HG03558 (cell line): ENCODE data around the gene DEGS2.

ENCODE experiments used
- ATAC-seq: cut with Tn5 transposase; IDR thresholded peaks from one replicate; pipeline ENCODE4 v1.9.1; 2021; ENCODE audit warnings: moderate number of reproducible peaks; ENCODE audit not compliant: unreplicated experiment; ENCODE audit errors: extremely low read depth

The DEGS2 gene

GRCh38 chr14:100137173-100137572 lies 22.3 kb downstream of the DEGS2 start:
- ATAC-seq, result no peak

GRCh38 chr14:100135784-100136183 lies 23.7 kb downstream of the DEGS2 start:
- ATAC-seq, result no peak

DNA sequence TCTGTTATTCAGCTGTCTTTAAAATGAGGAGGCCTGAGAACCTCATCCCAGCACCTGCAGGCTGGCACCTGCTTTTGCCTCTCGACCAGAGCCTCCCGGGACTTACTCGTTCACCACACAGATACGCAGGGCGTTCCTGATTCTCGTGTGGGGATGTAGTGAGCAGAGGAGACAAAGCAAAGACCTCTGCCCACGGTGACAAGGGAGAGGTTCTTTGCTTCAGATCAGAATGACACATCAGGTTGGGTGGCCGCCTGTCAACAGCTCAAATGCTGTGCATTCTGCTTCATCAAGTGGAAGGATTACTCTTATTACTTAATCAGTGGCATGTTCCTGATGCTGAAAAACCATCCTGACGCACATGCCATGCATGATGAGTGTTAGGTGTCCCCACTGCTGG lies 24.4 kb downstream of the DEGS2 start:
- ATAC-seq, result no peak

GRCh38 chr14:100134586-100134985 lies 24.9 kb downstream of the DEGS2 start:
- no peak for ATAC-seq

GRCh38 chr14:100132903-100133510 lies 26.4 kb downstream of the DEGS2 start:
- ATAC-seq, result no peak

- ATAC-seq, result no peak
Observed at GRCh38 chr14:100132161-100132902, 27.1 kb downstream of the DEGS2 start.

GRCh38 chr14:100131181-100131580 lies 28.3 kb downstream of the DEGS2 start:
- ATAC-seq, result no peak

GRCh38 chr14:100130521-100130920 lies 28.9 kb downstream of the DEGS2 start:
- ATAC-seq, result no peak

- no peak for ATAC-seq
Observed at GRCh38 chr14:100129161-100129589, 30.3 kb downstream of the DEGS2 start.

- no peak for ATAC-seq
Observed at GRCh38 chr14:100128688-100129087, 30.8 kb downstream of the DEGS2 start.

DNA sequence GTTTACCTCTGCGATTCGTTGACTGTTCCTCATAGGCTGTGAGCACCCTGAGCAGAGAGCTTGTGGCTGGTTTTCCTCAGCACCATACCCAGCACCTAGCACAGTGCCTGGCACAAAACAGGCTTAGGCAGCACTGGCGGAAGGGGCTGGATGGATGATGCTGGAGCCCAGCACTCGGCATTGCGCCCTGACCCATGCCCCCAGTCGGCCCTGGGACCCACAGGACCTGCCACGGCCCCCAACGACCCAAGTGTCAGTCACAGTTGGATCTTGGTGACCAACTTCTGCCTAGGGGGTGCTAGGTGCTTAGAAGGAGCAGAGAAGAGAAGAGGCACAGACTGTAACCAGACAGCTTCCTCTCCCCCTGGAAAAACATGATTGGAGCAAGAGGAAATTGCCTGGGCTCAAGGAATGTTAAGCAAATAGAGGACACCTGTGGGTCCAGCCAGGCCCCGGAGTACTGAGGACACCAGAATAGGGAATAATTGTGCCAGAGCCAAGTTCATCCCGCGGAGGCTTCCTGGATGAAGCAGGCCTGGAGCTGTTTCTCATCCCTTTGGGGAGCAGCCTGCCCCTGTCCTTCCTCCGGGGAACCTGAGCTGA lies 31.5 kb downstream of the DEGS2 start:
- ATAC-seq, result no peak

DNA sequence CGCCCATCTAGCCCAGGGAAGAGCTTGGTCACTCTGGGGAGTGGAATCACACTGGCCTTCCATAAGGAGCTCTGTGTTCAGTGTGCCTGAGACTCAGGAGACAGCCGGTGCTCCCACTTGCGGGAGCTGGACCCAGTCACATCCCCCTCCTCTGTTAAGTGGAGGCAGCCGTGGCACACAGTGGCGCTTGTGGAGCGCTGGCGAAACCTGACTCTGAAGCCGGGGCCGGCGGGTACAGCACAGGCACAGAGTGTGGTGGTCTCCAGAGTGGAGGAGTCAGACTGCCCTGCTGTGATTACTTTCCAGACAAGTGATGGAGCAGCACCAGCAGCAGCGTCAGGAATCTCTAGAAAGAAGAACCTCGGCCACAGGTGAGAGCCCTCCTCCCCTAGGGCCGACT lies 33.0 kb downstream of the DEGS2 start:
- ATAC-seq, result no peak

- no peak for ATAC-seq
Observed at GRCh38 chr14:100124551-100125088, 34.8 kb downstream of the DEGS2 start.

DNA sequence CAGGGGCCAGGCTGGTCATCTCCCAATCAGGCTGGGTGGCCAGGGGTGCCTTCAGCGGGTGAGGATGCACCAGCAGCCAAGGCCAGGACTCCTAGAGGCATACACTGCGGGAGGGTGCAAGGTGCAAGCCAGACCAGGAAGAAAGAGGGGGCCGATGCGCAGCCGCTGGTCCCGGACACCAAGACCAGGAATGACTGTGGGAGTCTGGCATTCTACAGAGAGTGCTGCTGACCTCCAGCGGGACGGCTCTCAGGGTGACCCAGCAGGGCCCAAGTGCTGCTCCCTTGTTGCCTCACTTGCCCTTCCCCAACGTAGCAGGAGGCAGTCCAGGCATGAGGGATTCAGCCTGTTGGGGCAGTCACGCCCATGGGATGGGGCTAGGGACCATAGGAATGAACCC lies 35.8 kb downstream of the DEGS2 start:
- ATAC-seq, result no peak

GRCh38 chr14:100122481-100123223 lies 36.8 kb downstream of the DEGS2 start:
- ATAC-seq, result no peak

GRCh38 chr14:100121643-100122480 lies 37.6 kb downstream of the DEGS2 start:
- ATAC-seq, result no peak

GRCh38 chr14:100120522-100121269 lies 38.7 kb downstream of the DEGS2 start:
- ATAC-seq, result no peak

DNA sequence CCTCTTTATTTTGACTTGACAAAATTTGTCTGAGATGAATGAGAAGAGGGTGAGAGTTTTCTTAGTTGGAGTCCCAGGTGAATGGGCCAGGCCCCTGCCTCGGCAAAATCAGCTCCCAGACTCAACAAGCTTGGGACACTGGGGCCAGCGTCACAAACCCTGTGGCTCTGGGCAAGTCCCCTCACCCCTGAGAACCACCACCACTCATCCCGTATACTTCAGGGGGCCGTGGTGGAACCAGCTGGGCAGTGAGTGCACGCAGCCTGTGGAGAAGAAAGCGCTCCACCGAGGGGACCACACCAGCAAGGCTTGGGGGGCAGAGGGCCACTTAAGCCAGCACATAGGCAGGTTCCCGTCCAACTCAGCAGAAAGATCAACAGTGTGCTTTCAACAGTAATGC lies 40.2 kb downstream of the DEGS2 start:
- no peak for ATAC-seq

GRCh38 chr14:100118396-100119011 lies 40.9 kb downstream of the DEGS2 start:
- ATAC-seq, result no peak
